ENCODE measurements around the gene FAM13A. TPM values are rescaled to one million over a fixed set of nuclear protein-coding genes. Genes with fewer than 3 reads are reported as not detected.

Gene FAM13A
- total and polyA plus RNA-seq, 10 of the 15 experiments (the other 5 are each of a cell fraction or from before 2014, with no cell fraction given): 0.05 to 1.8 (median 0.27) TPM; not detected in 1

GRCh38 chr4:88751258-88752075 is 305.5 kb downstream of the FAM13A start:
- BruUV-seq (replicated peaks): no TSS peak
- SMC1A ChIA-PET (ENCODE audit: uncharacterized antibody, unreplicated experiment): interaction anchor here (0.6 to 1.1 kb wide), 2 partner anchors 15 to 223 kb away, joined by 3 read pairs; no protein-coding TSS in a partner anchor
- POLR2A ChIA-PET: no interaction called here
- CTCF ChIA-PET: no interaction called here
- no peaks in the 10 kb centered on the region for H3K27me3 ChIP-seq (replicated peaks in 1 of 2; ENCODE audit: control insufficient read depth in 2 of 2, insufficient read depth in 2 of 2, low read length in 1 of 2)
- H2AFZ ChIP-seq (ENCODE audit: control insufficient read depth, low read depth, low read length): no peak overlapping the region
- RAD21 ChIA-PET (ENCODE audit: unreplicated experiment): no interaction called here
- ATAC-seq (no peak), DNase-seq (ENCODE audit: low read depth, low spot score) (no peak), FAIRE-seq (no peak)
- in situ Hi-C loops (cut with MboI): no loop called here
- H3K9me3 ChIP-seq (replicated peaks; ENCODE audit: control insufficient read depth, insufficient read depth, low read length): no peaks in the 10 kb centered on the region
- no peak overlapping the region for H3K4me3 ChIP-seq
- TF ChIP-seq SP1 (IDR thresholded peaks at IDR 0.05; ENCODE audit: low read depth, low read length) (no peak), YY1 (IDR thresholded peaks at IDR 0.05; ENCODE audit: low read depth, low read length) (no peak), SREBF2 (IDR thresholded peaks at IDR 0.05; ENCODE audit: low read length) (no peak), PRDM15 (CRISPR knock-in tag; IDR thresholded peaks at IDR 0.05) (no peak), ESRRA (IDR thresholded peaks at IDR 0.05; ENCODE audit: low read length) (no peak), SMAD5 (IDR thresholded peaks at IDR 0.05; ENCODE audit: low read depth) (no peak), TCF7 (IDR thresholded peaks at IDR 0.05; ENCODE audit: borderline replicate concordance) (no peak), MYC (IDR thresholded peaks at IDR 0.05; ENCODE audit: insufficient read depth, insufficient read length, insufficient replicate concordance, low read length, severe bottlenecking) (no peak), SMAD1 (IDR thresholded peaks at IDR 0.05; ENCODE audit: low read depth, partially characterized antibody) (no peak), PAX8 (IDR thresholded peaks at IDR 0.05) (no peak), CTCF (IDR thresholded peaks at IDR 0.05 in 2 of 3, conservative IDR thresholded peaks at IDR 0.05 in 1 of 3; ENCODE audit: control insufficient read depth in 2 of 3, extremely low read depth in 1 of 3, insufficient read depth in 1 of 3, low read depth in 3 of 3, low read length in 3 of 3) (no peak), BMI1 (IDR thresholded peaks at IDR 0.05; ENCODE audit: borderline replicate concordance) (no peak)
- no peaks in the 10 kb centered on the region for H3K4me1 ChIP-seq (ENCODE audit: control insufficient read depth, insufficient read depth, low read length)
- no peaks in the 10 kb centered on the region for H3K36me3 ChIP-seq (ENCODE audit: control insufficient read depth in 2 of 2, insufficient read depth in 2 of 2, low read length in 1 of 2)
- intact Hi-C loops (cut with micrococcal nuclease; ENCODE audit: unreplicated experiment): no loop called here
- H3K27ac ChIP-seq (ENCODE audit: control insufficient read depth, insufficient read depth): no peak overlapping the region
- H3K9ac ChIP-seq (ENCODE audit: control insufficient read depth, insufficient read depth, low read length): no peak overlapping the region
- WGBS (ENCODE audit: insufficient coverage, insufficient replicate concordance, low lambda C conversion rate, missing lambda C conversion rate): 39% methylated on average over 7 of the region's 7 CpGs
- no peaks in the 10 kb centered on the region for H4K20me1 ChIP-seq (ENCODE audit: control insufficient read depth, insufficient read depth)
- H3K79me2 ChIP-seq (ENCODE audit: control insufficient read depth, insufficient read depth, low read length): no peaks in the 10 kb centered on the region
- H3K4me2 ChIP-seq (ENCODE audit: control insufficient read depth, insufficient read depth): no peak overlapping the region

Measured in GM12878 (cell line).